NCI-H69 (cell line): ENCODE results near the gene FIBCD1.

ENCODE experiments used
- DNase-seq: peaks from one replicate; lab custom pipeline; 2025; lab: John Stamatoyannopoulos, UW

The FIBCD1 gene

DNA sequence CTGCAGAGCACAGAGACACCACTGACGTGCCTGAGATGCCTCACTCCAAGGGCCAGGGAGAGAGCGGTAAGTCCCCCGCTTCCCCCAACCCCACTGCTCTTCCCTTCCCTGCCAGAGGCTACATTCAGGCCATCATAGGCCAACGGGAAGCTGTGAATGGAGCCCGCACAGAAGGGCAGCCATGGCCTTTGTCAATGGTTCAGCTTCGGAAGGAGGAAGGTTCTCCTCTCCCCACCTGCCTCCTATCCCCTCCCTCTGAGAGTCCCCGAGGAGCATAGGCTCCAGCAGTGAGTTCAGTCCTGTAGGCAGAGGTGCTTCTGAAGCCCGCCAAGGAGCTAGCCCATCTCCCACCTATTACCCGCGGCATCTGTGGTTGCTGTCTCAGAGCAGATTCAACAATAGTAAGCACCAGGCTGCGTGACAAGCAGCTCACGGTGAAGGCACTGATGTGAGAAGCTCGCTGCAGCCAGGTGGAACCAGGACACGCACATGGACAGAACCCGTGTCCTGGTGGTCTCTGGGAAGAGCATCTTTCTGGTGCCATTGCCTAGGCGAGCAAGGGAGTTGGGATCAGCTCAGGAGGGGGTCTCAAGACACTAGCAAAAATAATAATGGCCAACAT is 58.3 kb downstream of the FIBCD1 start:
- no peak for DNase-seq

DNA sequence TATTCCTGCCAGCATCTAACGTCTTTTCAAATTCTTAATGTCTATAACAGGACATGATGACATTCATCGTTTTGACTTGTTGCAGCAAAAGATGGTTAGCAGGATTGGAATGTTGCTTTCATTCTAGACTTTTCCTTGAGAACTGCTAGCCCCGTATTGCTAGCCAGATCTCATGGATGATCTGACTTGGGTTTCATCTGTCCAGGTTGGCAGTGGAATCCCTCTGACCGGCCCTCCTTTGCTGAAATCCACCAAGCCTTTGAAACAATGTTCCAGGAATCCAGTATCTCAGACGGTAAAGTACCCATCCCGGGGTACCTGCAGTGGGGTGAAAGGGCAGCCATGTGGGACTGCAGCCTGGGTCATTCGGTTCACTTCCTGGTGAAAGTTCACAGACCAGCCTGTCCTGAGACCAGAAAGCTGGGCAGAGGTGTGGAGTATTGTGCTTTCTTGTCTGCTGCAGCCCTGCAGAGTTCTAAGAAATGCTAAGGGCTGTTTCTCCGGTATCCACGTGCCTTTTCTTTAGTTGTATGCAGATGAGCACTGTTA is 59.1 kb downstream of the FIBCD1 start:
- no peak for DNase-seq

DNA sequence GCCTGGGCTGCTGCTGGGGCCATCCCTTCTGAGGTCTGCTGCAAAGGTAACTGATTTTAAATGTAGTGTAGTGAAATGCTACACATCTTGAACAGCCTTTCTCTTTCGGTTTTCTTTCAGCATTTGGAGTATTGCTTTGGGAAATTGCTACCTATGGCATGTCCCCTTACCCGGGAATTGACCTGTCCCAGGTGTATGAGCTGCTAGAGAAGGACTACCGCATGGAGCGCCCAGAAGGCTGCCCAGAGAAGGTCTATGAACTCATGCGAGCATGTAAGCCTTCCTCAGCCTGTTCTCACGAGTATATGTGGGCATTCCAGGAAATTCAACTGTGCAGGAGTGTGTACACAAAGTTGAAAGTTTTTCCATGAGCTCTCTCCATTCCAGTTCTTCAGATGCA is 60.8 kb downstream of the FIBCD1 start:
- DNase-seq, result no peak

- DNase-seq, result no peak
Observed at GRCh38 chr9:130877300-130877699, 61.7 kb downstream of the FIBCD1 start.

GRCh38 chr9:130874783-130875182 is 64.3 kb downstream of the FIBCD1 start:
- no peak for DNase-seq

DNA sequence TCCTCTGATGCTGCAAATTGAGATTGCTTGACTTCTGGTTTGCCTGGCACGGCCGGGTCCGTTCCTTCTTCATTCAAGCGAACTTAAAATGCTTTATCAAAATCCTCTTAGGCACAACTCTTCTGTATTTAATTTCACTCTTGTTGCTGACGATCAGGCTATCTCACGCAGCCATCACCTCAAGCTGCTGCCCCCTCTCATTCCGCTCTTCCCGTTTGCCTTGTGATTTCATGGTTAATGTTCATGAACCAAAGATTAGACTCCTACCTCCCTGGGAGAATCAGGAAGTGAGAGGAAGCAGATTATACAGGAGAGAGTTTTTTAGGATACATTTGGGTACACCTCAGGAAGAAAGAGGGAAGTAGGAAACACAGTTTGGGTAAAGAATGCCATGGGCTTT is 65.1 kb downstream of the FIBCD1 start:
- no peak for DNase-seq

GRCh38 chr9:130872912-130873503 is 66.0 kb downstream of the FIBCD1 start:
- no peak for DNase-seq

- no peak for DNase-seq
Observed at GRCh38 chr9:130872508-130872907, 66.5 kb downstream of the FIBCD1 start.

DNA sequence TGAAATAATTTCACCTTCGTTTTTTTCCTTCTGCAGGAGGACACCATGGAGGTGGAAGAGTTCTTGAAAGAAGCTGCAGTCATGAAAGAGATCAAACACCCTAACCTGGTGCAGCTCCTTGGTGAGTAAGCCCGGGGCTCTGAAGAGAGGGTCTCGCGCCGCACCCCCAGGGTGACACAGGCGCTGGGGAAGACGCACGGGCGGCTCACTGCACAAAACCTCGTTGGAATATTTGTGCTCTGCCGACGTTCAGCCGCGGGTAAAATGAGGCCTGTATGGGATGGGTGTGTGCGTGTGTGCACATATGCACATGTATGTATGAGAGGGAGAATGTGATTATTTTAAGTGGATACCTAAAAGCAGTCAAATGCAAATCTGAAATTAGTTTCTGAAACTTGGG is 67.0 kb downstream of the FIBCD1 start:
- DNase-seq, result no peak

GRCh38 chr9:130871395-130872062 is 67.5 kb downstream of the FIBCD1 start:
- no peak for DNase-seq

DNA sequence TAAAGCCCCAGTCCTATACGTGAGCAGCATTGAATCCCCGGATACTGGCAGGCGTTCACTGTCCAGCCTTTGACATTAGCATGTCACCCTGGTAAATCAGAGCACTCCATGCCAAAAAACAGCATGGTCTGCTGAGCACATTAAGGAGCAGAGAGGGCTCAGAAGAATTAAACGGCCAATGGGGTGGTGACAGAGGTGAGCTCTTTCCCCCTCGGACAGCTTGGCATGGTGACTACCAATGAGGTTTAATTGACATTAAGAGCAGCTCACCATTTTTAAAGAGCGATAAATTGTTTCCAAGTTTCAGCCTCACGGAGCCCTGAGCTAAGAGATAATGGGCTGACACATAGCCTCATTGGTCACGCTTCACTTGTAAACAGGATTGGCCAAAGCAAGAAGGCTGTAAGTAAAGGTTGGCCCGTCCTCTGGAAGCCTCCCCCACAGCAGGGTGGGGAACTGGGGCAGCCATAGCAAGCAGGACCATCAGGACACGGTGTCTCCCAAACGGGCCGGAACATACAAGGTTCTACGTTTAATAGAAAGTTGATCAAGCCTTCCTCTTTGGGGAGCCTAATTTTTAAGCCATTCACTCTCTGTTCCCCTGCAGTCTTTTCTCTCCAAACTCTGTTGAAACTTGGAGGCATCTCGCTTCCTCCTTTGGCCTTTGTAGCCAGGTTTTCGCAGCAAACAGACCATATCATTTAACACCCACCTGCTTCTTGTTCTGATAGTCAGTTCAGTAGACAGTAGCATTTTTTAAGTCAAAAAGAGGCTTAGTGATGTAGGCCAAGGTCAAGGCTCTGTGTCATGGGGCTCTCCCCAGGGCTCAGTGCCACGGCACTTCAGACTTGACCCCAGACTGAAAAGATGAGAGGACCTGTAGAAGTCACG is 68.3 kb downstream of the FIBCD1 start:
- peak; percentile 49 for DNase-seq

DNA sequence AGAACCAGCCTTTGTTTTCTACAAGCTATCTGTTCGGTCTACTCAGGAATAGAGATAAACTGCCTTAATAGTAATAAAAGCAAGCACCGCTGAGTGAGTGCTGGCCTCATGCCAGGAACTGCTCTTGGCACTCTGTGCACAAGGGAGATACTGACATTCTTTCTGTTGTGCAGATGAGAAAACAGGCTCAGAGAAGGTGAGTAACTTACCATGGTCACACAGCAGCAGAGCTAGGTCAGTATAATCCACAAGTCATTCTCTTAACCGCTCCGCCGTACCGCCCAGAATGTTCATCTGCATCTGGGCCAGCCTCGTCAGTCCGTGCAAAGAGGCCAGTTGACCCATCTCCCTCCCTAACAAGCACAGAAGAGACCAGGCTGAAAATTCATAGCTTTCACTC is 69.8 kb downstream of the FIBCD1 start:
- peak; percentile 47 for DNase-seq

GRCh38 chr9:130868230-130868629 is 70.8 kb downstream of the FIBCD1 start:
- peak; percentile 57 for DNase-seq

- DNase-seq, result no peak
Observed at GRCh38 chr9:130867556-130867955, 71.5 kb downstream of the FIBCD1 start.

DNA sequence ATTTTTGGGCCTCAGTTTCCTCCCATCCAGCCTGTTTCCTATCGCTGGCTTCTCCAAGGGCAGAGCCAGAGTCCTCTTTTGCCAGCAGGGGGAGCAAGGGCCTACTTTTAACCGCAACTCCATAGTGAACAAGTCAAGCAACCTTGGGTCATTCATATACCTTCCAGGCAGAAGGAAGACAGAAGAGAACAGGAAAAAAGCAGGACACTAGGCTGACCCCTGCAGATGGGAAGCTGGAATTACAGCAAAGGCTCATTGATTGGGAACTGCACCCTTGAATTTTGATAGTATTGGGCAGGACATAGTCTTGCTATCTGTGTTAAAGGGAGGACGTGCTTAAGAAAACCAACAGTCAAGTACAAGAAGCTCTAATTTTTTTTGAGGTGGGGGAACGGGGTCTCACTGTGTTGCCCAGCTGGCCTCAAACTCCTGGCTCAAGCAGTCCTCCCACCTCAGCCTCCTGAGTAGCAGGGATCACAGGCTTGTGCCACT is 72.5 kb downstream of the FIBCD1 start:
- DNase-seq, result peak; percentile 92

- DNase-seq, result no peak
Observed at GRCh38 chr9:130865921-130866320, 73.1 kb downstream of the FIBCD1 start.

DNA sequence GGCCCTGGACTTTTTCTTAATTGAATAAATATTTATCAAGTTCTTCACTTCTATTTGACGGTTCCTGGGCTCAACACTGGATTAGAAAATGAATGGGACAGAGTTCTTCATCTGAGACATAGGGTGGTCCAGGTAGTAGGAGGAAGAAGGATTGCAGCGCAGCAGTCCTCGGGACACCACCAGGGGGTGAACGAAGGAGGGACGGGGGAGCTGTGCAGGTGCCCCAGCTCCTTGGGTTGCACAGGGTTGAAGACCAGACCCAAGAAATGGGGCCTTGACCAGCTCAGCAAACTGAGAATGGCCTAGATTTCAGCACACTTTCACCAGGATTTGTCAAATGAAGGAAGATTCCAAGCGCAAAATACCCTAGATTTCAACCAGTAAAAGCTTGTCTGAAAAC is 74.5 kb downstream of the FIBCD1 start:
- no peak for DNase-seq

GRCh38 chr9:130862747-130863146 is 76.3 kb downstream of the FIBCD1 start:
- no peak for DNase-seq

GRCh38 chr9:130862217-130862616 is 76.8 kb downstream of the FIBCD1 start:
- no peak for DNase-seq

DNA sequence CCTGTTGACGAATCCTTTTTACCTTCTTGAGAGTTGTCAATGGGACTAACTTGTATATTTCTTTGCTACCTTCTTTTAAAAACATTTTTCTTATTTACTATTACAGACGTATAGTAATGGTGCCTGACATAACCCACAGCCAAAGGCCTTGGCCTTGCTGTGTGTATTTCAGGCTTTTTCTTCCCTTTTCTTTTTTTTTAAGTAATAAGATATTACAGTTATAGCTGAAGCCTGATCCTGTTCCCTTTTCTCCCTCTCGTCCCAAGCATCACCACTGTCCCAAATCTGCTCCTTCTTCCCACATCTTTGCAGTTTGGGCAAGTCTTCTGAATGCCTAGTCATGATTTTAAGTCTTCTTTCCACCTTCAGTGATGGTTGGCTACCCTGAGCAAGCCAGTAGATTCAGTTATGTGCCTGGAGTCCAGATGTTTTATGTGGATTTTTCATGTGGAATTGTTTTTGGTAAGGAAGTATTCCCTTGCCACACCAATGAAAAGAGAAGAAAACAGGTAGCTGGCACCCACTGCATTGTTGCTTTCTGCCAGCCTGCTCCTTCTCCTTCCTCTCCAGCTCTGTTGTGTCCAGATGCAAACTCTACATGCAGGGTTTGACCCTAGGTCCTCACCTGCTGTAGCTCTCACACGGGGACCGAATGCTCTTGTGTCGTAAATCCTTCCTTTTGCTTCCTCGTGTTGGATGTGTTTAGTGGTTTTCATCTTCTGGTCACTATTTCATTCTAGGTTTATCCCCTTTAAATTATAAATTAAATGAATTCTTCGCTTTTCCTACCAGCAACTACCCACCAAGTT is 77.5 kb downstream of the FIBCD1 start:
- no peak for DNase-seq
